CD4-positive, alpha-beta T cell treated with Interleukin-15 for 4 hours (primary cell): Measurements from ENCODE around the gene RASGEF1C.
"Not testable (repeated sequence)": the region's sequence is repeated elsewhere in the genome, so short reads cannot be mapped to it uniquely, and the experiment has no call there.

Source experiments
- DNase-seq: peaks from one replicate; pipeline ENCODE4 v3.0.0-alpha.2; 2020; ENCODE audit warnings: low spot score

The RASGEF1C gene

GRCh38 chr5:180210961-180211760, 2.1 kb upstream of the RASGEF1C start:
- DNase-seq: no peak

DNA sequence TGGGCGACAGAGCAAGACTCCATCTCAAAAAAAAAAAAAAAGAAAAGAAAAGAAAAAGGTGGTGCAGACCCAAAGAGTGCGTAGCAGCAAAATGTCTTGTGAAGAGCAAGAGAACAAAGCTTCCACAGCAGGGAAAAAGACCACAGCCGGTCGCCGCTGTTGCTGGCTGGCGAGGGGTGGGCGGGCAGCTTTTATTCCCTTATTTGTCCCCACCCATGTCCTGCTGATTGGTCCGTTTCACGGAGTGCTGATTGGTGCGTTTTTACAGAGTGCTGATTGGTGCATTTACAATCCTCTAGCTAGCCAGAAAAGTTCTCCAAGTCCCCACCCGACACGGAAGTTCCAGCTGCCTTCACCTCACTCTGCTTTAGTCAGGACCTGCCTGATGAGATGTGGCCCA, 1.1 kb upstream of the RASGEF1C start:
- not testable (repeated sequence) for DNase-seq

- no peak for DNase-seq
These were observed 453 bp downstream of the RASGEF1C start for GRCh38 chr5:180208435-180209081.

- DNase-seq: no peak
These were observed 975 bp downstream of the RASGEF1C start for GRCh38 chr5:180208038-180208434.

DNA sequence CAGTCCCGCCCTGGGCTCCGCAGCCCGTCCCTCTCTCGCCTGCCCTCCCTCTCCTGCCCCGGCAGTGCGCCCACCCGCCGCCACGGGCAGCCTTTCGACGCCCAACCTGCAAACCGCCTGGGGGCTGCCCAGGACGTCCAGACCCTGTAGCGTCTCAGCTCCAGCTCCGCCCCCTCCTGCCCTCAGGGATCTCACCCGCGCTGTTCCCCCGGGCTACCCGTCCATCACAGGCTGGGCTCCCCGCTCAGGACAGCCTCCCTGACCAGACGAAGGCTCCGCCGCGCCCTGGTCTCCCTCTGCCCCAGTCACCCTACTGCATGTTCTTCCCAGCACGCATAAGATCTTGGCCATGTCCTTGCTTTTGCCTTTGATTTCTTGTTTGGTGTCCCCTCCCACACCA, 1.4 kb downstream of the RASGEF1C start:
- no peak for DNase-seq

- no peak for DNase-seq
These were observed 2.0 kb downstream of the RASGEF1C start for GRCh38 chr5:180206993-180207392.

GRCh38 chr5:180205916-180206315, 3.1 kb downstream of the RASGEF1C start:
- DNase-seq: no peak

- DNase-seq: no peak
These were observed 4.7 kb downstream of the RASGEF1C start for GRCh38 chr5:180204276-180204819.

- DNase-seq: no peak
These were observed 6.0 kb downstream of the RASGEF1C start for GRCh38 chr5:180202939-180203573.

DNA sequence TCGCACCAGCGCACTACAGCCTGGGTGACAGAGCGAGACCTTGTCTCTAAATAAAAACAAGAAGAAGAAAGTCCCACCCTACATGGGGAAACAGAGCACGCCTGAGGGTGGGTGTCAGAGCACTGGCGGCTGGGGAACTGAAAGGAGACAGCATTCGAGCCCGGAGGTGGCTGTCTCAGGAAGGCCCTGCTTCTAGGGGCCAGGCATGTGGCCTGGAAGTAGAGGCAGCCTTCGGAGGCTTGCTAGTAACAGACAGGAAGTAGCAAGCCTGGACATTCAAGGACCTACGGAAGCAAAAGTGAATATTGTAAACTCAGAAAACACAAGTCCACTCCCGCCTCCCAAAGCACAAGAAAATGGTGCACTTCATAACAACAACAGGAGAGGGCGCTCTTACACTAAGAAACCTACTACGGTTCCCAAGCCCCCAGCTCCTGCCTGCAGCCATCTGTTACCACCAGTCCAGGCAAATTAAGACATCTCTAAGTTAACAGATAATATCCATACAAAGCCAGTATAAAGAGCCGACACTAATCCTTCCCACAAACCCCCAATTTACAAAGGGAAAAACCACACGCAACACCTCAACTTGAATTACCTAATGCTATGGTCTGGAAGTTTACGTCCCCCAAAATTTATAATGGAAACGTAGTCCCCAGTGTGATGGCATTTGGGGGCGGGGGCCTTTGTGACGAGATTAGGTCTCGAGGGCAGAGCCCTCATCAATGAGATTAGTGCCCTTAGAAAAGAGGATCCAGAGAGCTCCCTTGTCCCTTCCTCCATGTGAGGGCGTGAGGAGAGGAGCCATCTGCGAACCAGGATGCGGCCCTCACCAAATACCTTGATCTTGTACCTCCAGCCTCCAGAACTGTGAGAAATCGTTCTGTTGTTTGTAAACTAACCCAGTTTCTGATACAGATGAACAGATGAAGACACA, 7.7 kb downstream of the RASGEF1C start:
- DNase-seq: no peak

GRCh38 chr5:180199390-180199789, 9.6 kb downstream of the RASGEF1C start:
- DNase-seq: no peak

GRCh38 chr5:180198208-180198607, 10.8 kb downstream of the RASGEF1C start:
- no peak for DNase-seq

DNA sequence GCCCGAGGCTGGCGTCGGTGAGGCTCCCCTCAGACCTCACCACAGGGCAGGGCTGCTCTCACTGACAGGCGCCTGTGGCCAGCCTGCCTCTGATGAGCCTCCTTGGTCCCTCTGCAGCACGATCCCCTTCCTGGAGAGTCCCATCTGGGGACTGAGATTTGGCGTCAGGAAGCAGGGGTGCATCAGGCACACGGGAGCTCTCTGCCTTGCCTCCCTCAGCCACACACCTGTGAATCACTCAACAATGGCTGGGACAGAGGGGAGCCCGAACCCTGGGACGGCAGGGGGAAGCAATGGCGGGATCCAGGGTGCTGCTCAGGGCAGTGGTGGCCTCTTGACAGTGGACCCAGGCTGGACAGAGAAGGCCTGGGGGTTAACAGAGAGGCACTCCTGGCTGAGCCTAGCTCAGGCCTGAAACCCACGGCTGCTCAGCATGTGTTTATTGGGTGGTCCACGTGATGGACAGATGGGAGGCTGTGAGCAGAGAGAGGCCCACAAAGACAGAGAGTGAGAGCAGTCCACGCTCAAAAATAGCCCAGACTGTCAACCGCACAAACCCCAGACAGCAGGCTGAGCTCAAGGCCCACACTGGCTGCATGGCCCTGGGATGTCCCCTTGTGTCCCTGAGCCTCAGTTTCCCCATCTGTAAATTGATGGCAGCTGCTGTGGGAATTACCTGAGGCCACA, 11.9 kb downstream of the RASGEF1C start:
- no peak for DNase-seq

DNA sequence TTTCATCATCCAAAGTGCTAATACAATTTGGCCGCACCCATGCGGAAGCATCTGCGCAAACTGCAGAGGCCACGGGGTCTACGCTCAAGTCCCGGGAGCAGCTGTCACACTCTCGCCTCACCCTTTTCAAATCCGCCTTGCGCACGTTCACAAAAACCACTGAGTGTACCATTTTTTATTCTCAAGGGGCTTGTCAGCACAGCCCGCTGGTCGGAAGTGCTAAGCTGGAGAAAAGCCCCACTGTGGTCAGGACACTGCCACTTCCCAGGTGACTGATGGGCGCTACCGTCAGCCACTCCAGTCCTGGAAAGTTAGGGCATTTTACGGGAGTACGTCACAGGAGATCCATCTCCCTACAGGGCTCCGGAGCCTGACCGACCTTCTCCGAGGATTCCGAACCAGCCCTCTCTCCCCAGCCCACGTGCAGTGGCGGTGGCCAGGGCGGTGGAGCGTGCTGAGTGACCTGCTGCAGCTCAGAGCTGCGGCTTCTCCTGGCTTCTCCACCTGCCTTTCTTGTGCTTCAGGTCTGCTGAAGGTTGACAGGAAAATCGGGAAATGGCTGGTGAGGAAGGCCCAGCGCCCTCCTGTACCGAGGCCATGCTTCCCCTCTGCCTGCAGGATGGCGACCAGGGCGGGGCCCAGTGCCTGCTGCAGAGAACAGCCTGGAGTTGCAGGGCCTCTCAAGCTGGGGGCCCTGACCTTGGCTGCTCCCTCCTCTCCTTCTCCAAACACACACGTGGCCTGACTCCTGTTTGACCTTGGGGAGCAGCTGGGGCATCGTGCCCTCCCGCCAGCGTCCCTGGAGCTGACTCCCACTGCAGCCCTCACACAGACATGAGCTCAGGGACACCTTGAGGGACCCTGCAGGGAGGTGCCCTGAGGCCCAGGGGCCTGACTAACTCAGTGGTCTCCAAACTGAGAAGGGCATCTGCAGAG, 14.3 kb downstream of the RASGEF1C start:
- DNase-seq: no peak

- DNase-seq: no peak
These were observed 15.1 kb downstream of the RASGEF1C start for GRCh38 chr5:180193749-180194375.

DNA sequence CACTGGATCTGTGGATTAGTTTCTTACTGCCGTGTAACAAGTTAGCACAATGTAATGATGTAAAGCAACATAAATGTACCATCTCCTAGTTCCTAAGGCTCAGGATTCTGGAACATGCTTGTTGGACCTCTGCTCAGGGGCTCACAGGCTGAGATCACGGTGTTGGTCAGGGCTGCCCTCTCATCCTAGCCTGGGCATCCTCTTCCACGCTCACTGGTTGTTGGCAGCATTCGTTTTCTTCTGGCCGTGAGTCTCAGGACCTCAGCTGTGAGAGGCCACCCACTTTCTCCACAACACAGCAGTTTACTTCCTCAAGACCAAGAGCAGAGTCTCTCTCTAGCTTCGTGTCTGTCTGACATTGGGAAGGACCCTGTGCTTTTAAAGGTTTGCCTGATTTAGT, 17.3 kb downstream of the RASGEF1C start:
- DNase-seq: no peak

DNA sequence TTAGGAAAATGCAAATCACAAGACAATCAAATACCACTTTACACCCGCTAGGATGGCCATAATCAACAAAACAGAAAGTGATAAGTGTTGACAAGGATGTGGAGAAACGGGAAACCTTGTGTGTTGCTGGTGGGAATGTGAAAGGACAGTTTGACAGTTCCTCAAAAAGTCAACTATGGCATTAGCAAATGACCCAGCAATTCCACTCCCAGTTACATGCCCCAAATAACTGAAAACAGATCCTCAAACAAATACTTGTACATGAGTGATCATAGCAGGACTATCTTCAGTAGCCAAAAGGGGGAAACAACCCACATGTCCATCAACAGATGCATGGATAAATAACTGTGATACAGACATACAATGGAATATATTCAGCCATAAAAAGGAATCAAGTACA, 21.2 kb downstream of the RASGEF1C start:
- no peak for DNase-seq

- DNase-seq: no peak
These were observed 28.2 kb downstream of the RASGEF1C start for GRCh38 chr5:180180846-180181245.

GRCh38 chr5:180180421-180180820, 28.6 kb downstream of the RASGEF1C start:
- no peak for DNase-seq
